ENCODE results near the gene ENTHD1. TPM values are rescaled to one million over a fixed set of nuclear protein-coding genes. Genes with fewer than 3 reads are reported as not detected.

ENTHD1 gene
- polyA plus RNA-seq, 4 donors, result 0.01 to 0.06 TPM; not detected in 2

GRCh38 chr22:39707351-39707750, 186.2 kb downstream of the ENTHD1 start:
- Histone ChIP-seq H3K9me3 (ENCODE audit: control insufficient read depth in 2 of 2, insufficient read depth in 1 of 2, low read depth in 1 of 2, low read length in 1 of 2) (no peaks in the 10 kb centered on the region), H3K4me1 (ENCODE audit: control insufficient read depth in 3 of 3, insufficient read depth in 2 of 3, low read depth in 1 of 3, low read length in 2 of 3) (peaks cover 0 to 21% (median 0%) of the 10 kb centered on the region in 3 donors), H3K4me3 (ENCODE audit: low read depth in 1 of 3, low read length in 3 of 3) (no peak overlapping the region), H3K27ac (ENCODE audit: low read depth in 1 of 3, low read length in 2 of 3) (no peak overlapping the region), H3K27me3 (ENCODE audit: control insufficient read depth in 3 of 3, insufficient read depth in 3 of 3, low read length in 3 of 3) (no peaks in the 10 kb centered on the region), H3K36me3 (ENCODE audit: control insufficient read depth in 3 of 3, insufficient read depth in 2 of 3, low read depth in 1 of 3, low read length in 3 of 3) (no peaks in the 10 kb centered on the region)
- FAIRE-seq (no peak), DNase-seq (no peak)
- WGBS, 3 donors, result 93 to 99% (median 94%) methylated on average over 5 of the region's 5 CpGs

- Histone ChIP-seq H3K36me3 (ENCODE audit: control insufficient read depth in 3 of 3, insufficient read depth in 2 of 3, low read depth in 1 of 3, low read length in 3 of 3) (no peaks in the 10 kb centered on the region), H3K27ac (ENCODE audit: low read depth in 1 of 3, low read length in 2 of 3) (no peak overlapping the region), H3K4me3 (ENCODE audit: low read depth in 1 of 3, low read length in 3 of 3) (no peak overlapping the region), H3K9me3 (ENCODE audit: control insufficient read depth in 2 of 2, insufficient read depth in 1 of 2, low read depth in 1 of 2, low read length in 1 of 2) (no peaks in the 10 kb centered on the region), H3K27me3 (ENCODE audit: control insufficient read depth in 3 of 3, insufficient read depth in 3 of 3, low read length in 3 of 3) (no peaks in the 10 kb centered on the region), H3K4me1 (ENCODE audit: control insufficient read depth in 3 of 3, insufficient read depth in 2 of 3, low read depth in 1 of 3, low read length in 2 of 3) (peaks cover 0 to 21% (median 0%) of the 10 kb centered on the region in 3 donors)
- FAIRE-seq (no peak), DNase-seq (no peak)
- 85 to 87% (median 85%) methylated on average over 27 of the region's 27 CpGs for WGBS, 3 donors
These were observed 187.0 kb downstream of the ENTHD1 start for GRCh38 chr22:39706376-39707140.

DNA sequence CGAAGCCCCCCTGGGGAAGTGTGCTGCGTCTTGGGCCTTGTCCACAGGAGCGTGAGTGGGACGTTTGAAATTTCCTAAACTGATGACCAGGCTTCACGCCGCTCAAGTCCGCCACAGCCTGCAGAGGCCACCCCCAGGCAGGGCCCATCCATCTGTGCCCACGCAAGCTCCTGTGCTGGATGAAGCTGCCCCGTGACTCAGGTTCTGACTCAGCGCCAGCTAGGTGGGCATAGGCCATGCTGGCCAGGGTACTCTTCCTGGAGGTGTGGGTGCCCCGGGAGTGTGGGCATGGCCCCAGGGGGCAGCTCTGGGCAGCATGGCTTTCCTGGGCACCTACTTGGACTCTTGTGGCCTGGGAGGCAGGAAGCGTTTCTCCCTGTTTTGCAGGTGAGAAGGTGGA, 188.2 kb downstream of the ENTHD1 start:
- Histone ChIP-seq H3K4me3 (ENCODE audit: low read depth in 1 of 3, low read length in 3 of 3) (no peak overlapping the region), H3K36me3 (ENCODE audit: control insufficient read depth in 3 of 3, insufficient read depth in 2 of 3, low read depth in 1 of 3, low read length in 3 of 3) (no peaks in the 10 kb centered on the region), H3K4me1 (ENCODE audit: control insufficient read depth in 3 of 3, insufficient read depth in 2 of 3, low read depth in 1 of 3, low read length in 2 of 3) (peaks cover 0 to 21% (median 0%) of the 10 kb centered on the region in 3 donors), H3K27ac (ENCODE audit: low read depth in 1 of 3, low read length in 2 of 3) (no peak overlapping the region), H3K9me3 (ENCODE audit: control insufficient read depth in 2 of 2, insufficient read depth in 1 of 2, low read depth in 1 of 2, low read length in 1 of 2) (no peaks in the 10 kb centered on the region), H3K27me3 (ENCODE audit: control insufficient read depth in 3 of 3, insufficient read depth in 3 of 3, low read length in 3 of 3) (peaks cover 0 to 1% (median 0%) of the 10 kb centered on the region in 3 donors)
- DNase-seq, result no peak
- no peak for FAIRE-seq
- 87 to 96% (median 91%) methylated on average over 12 of the region's 12 CpGs for WGBS, 3 donors

- H3K4me3 ChIP-seq (ENCODE audit: low read depth in 1 of 3, low read length in 3 of 3), result no peak overlapping the region
- DNase-seq (no peak), FAIRE-seq (no peak)
- no peaks in the 10 kb centered on the region for H3K9me3 ChIP-seq (ENCODE audit: control insufficient read depth in 2 of 2, insufficient read depth in 1 of 2, low read depth in 1 of 2, low read length in 1 of 2)
- peaks cover 0 to 3% (median 0%) of the 10 kb centered on the region in 3 donors for H3K27me3 ChIP-seq (ENCODE audit: control insufficient read depth in 3 of 3, insufficient read depth in 3 of 3, low read length in 3 of 3)
- no peaks in the 10 kb centered on the region for H3K36me3 ChIP-seq (ENCODE audit: control insufficient read depth in 3 of 3, insufficient read depth in 2 of 3, low read depth in 1 of 3, low read length in 3 of 3)
- H3K27ac ChIP-seq (ENCODE audit: low read depth in 1 of 3, low read length in 2 of 3), result no peak overlapping the region
- 63 to 79% (median 74%) methylated on average over 17 of the region's 17 CpGs for WGBS, 3 donors
- peaks cover 0 to 18% (median 0%) of the 10 kb centered on the region in 3 donors for H3K4me1 ChIP-seq (ENCODE audit: control insufficient read depth in 3 of 3, insufficient read depth in 2 of 3, low read depth in 1 of 3, low read length in 2 of 3)
These were observed 189.5 kb downstream of the ENTHD1 start for GRCh38 chr22:39703928-39704639.

GRCh38 chr22:39703091-39703490, 190.5 kb downstream of the ENTHD1 start:
- DNase-seq (no peak), FAIRE-seq (no peak)
- no peak overlapping the region for H3K27ac ChIP-seq (ENCODE audit: low read depth in 1 of 3, low read length in 2 of 3)
- peaks cover 0 to 10% (median 0%) of the 10 kb centered on the region in 3 donors for H3K4me1 ChIP-seq (ENCODE audit: control insufficient read depth in 3 of 3, insufficient read depth in 2 of 3, low read depth in 1 of 3, low read length in 2 of 3)
- H3K9me3 ChIP-seq (ENCODE audit: control insufficient read depth in 2 of 2, insufficient read depth in 1 of 2, low read depth in 1 of 2, low read length in 1 of 2), result no peaks in the 10 kb centered on the region
- H3K36me3 ChIP-seq (ENCODE audit: control insufficient read depth in 3 of 3, insufficient read depth in 2 of 3, low read depth in 1 of 3, low read length in 3 of 3), result no peaks in the 10 kb centered on the region
- 74 to 82% (median 82%) methylated on average over 8 of the region's 8 CpGs for WGBS, 3 donors
- peaks cover 0 to 3% (median 0%) of the 10 kb centered on the region in 3 donors for H3K27me3 ChIP-seq (ENCODE audit: control insufficient read depth in 3 of 3, insufficient read depth in 3 of 3, low read length in 3 of 3)
- H3K4me3 ChIP-seq (ENCODE audit: low read depth in 1 of 3, low read length in 3 of 3), result no peak overlapping the region

DNA sequence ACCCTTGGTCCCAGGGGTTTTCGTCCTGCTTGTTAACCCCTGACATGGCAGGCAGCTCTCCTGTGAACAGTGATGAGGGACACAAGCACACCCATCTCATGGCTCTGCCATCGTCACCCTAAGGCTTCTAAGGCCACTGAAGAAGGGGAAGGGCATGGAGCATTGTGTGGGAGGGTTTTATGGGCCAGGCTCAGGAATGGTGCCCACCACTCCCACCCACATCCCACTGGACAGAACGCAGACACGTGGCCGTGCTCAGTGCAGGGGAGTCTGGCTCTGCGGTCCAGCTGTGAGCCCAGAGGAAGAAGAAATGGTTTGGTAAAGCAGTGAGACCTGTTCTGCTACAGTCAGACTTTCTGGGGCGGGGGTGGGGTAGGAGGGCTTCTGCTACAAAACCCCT, 193.0 kb downstream of the ENTHD1 start:
- Histone ChIP-seq H3K36me3 (ENCODE audit: control insufficient read depth in 3 of 3, insufficient read depth in 2 of 3, low read depth in 1 of 3, low read length in 3 of 3) (no peaks in the 10 kb centered on the region), H3K9me3 (ENCODE audit: control insufficient read depth in 2 of 2, insufficient read depth in 1 of 2, low read depth in 1 of 2, low read length in 1 of 2) (no peaks in the 10 kb centered on the region), H3K27me3 (ENCODE audit: control insufficient read depth in 3 of 3, insufficient read depth in 3 of 3, low read length in 3 of 3) (peaks cover 0 to 9% (median 0%) of the 10 kb centered on the region in 3 donors), H3K27ac (ENCODE audit: low read depth in 1 of 3, low read length in 2 of 3) (no peak overlapping the region), H3K4me1 (ENCODE audit: control insufficient read depth in 3 of 3, insufficient read depth in 2 of 3, low read depth in 1 of 3, low read length in 2 of 3) (no peaks in the 10 kb centered on the region), H3K4me3 (ENCODE audit: low read depth in 1 of 3, low read length in 3 of 3) (no peak overlapping the region)
- DNase-seq (no peak), FAIRE-seq (no peak)
- WGBS, 3 donors, result 73 to 90% (median 79%) methylated on average over 7 of the region's 7 CpGs

GRCh38 chr22:39699631-39700360, 193.8 kb downstream of the ENTHD1 start:
- no peak for FAIRE-seq
- no peak overlapping the region for H3K27ac ChIP-seq (ENCODE audit: low read depth in 1 of 3, low read length in 2 of 3)
- DNase-seq, result no peak
- no peak overlapping the region for H3K4me3 ChIP-seq (ENCODE audit: low read depth in 1 of 3, low read length in 3 of 3)
- H3K9me3 ChIP-seq (ENCODE audit: control insufficient read depth in 2 of 2, insufficient read depth in 1 of 2, low read depth in 1 of 2, low read length in 1 of 2), result no peaks in the 10 kb centered on the region
- H3K27me3 ChIP-seq (ENCODE audit: control insufficient read depth in 3 of 3, insufficient read depth in 3 of 3, low read length in 3 of 3), result peaks cover 0 to 16% (median 0%) of the 10 kb centered on the region in 3 donors
- WGBS, 3 donors, result 81 to 82% (median 82%) methylated on average over 19 of the region's 19 CpGs
- no peaks in the 10 kb centered on the region for H3K4me1 ChIP-seq (ENCODE audit: control insufficient read depth in 3 of 3, insufficient read depth in 2 of 3, low read depth in 1 of 3, low read length in 2 of 3)
- H3K36me3 ChIP-seq (ENCODE audit: control insufficient read depth in 3 of 3, insufficient read depth in 2 of 3, low read depth in 1 of 3, low read length in 3 of 3), result no peaks in the 10 kb centered on the region

DNA sequence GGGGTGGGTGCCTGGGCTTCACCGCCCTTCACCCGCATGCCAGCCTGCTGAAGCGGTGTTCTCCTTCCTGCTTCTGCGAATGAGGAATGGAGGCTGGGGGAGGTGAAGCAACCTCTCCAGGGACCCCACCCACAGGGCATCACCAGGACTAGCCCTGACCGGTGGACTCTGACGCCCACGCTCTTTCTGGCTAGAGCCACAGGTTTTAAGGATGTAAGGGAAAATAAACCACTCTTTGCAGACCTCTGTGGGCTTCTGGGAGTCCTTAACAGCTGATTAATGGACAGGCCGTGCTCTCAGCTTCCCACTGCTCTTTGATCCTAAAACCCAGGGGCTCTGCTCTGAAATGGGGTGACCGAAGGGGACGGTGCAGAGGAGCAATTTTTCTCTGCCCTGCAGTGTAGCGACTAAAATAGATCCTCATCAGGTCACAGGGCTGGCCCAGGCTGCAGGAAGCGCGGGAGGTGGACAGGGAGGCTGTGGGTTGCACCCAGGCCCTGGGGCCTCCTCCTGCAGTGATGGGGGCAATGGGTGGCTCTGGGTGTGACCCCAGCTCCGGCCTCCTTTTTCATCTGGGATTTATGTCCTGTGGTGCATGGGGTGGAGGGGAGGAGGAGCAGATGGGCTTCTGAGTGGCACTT, 195.7 kb downstream of the ENTHD1 start:
- Histone ChIP-seq H3K36me3 (ENCODE audit: control insufficient read depth in 3 of 3, insufficient read depth in 2 of 3, low read depth in 1 of 3, low read length in 3 of 3) (no peaks in the 10 kb centered on the region), H3K27ac (ENCODE audit: low read depth in 1 of 3, low read length in 2 of 3) (no peak overlapping the region), H3K9me3 (ENCODE audit: control insufficient read depth in 2 of 2, insufficient read depth in 1 of 2, low read depth in 1 of 2, low read length in 1 of 2) (no peaks in the 10 kb centered on the region), H3K4me3 (ENCODE audit: low read depth in 1 of 3, low read length in 3 of 3) (no peak overlapping the region), H3K27me3 (ENCODE audit: control insufficient read depth in 3 of 3, insufficient read depth in 3 of 3, low read length in 3 of 3) (peaks cover 0 to 22% (median 0%) of the 10 kb centered on the region in 3 donors), H3K4me1 (ENCODE audit: control insufficient read depth in 3 of 3, insufficient read depth in 2 of 3, low read depth in 1 of 3, low read length in 2 of 3) (no peaks in the 10 kb centered on the region)
- FAIRE-seq (no peak), DNase-seq (no peak)
- 74 to 80% (median 78%) methylated on average over 13 to 14 of the region's 14 CpGs for WGBS, 3 donors
